HEK293 (cell line): ENCODE results near the gene GALNT1.

Source experiments
- CTCF ChIA-PET: fragments of 350-600 bp; formaldehyde crosslinking; extraction: SDS; loops from one replicate; lab custom pipeline; 2021; ENCODE audit warnings: antibody characterized with exemption; lab: Yijun Ruan, JAX
- POLR2A ChIA-PET: fragments of 300-600 bp; formaldehyde crosslinking; extraction: SDS; loops from one replicate; lab custom pipeline; 2020; ENCODE audit warnings: antibody characterized with exemption, inconsistent platforms; lab: Yijun Ruan, JAX
- H3K27ac ChIP-seq: fragments of 200-500 bp; sonication (Bioruptor generic); 2 replicates; pipeline ENCODE4 v1.5.1; 2014; ENCODE audit warnings: low read depth, low read length, control low read depth, inconsistent platforms; ENCODE audit errors: extremely low read depth
- H3K36me3 ChIP-seq, 2 experiments: fragments of 200-500 bp in 1 of 2; sonication (Bioruptor generic) in 1 of 2; 1 replicate in 1 of 2; 2 replicates in 1 of 2; pipeline ENCODE4 v1.5.1; 2014 to 2017; ENCODE audit warnings: inconsistent platforms in 2 of 2, low read length in 2 of 2; ENCODE audit not compliant: control insufficient read depth in 2 of 2, insufficient read depth in 1 of 2
- H3K4me1 ChIP-seq: fragments of 200-500 bp; sonication (Bioruptor generic); 2 replicates; pipeline ENCODE4 v1.5.1; 2014; ENCODE audit warnings: mild to moderate bottlenecking, low read length, inconsistent platforms; ENCODE audit not compliant: control insufficient read depth, insufficient read depth
- H3K4me3 ChIP-seq: 2 replicates; pipeline ENCODE4 v1.5.1; 2011; ENCODE audit warnings: low read depth, mild to moderate bottlenecking, control low read depth, low read length, moderate library complexity
- H3K9me3 ChIP-seq: fragments of 200-500 bp; sonication (Bioruptor generic); 2 replicates; pipeline ENCODE4 v1.5.1; 2014; ENCODE audit warnings: low read depth, low read length, inconsistent platforms; ENCODE audit not compliant: control insufficient read depth, insufficient read depth
- BCL11B ChIP-seq: fragments of 450-650 bp; formaldehyde crosslinking; IDR thresholded peaks from 2 replicates; pipeline ENCODE4 v1.5.1; 2016; ENCODE audit warnings: low read depth, missing biosample characterization, missing genetic modification characterization
- GFI1B ChIP-seq: fragments of 450-650 bp; formaldehyde crosslinking; IDR thresholded peaks from 2 replicates; pipeline ENCODE4 v1.5.1; 2016; ENCODE audit warnings: missing biosample characterization, missing genetic modification characterization
- PRDM2 ChIP-seq: fragments of 450-650 bp; formaldehyde crosslinking; IDR thresholded peaks from 2 replicates; pipeline ENCODE4 v1.5.1; 2016; ENCODE audit warnings: missing biosample characterization, missing genetic modification characterization, borderline replicate concordance
- RBAK ChIP-seq: fragments of 450-650 bp; formaldehyde crosslinking; IDR thresholded peaks from 2 replicates; pipeline ENCODE4 v1.5.1; 2016; ENCODE audit warnings: missing biosample characterization, missing genetic modification characterization
- SP7 ChIP-seq: fragments of 450-650 bp; formaldehyde crosslinking; IDR thresholded peaks from 2 replicates; pipeline ENCODE4 v1.5.1; 2016; ENCODE audit warnings: missing biosample characterization, missing genetic modification characterization
- TCF7L2 ChIP-seq: IDR thresholded peaks from 2 replicates; pipeline ENCODE4 v1.6.1; 2011; ENCODE audit warnings: low read depth, mild to moderate bottlenecking, inconsistent platforms, low read length, moderate library complexity, borderline replicate concordance
- TRIM28 ChIP-seq: IDR thresholded peaks from 2 replicates; pipeline ENCODE4 v1.6.1; 2011; ENCODE audit warnings: low read length, control low read depth, borderline replicate concordance
- WT1 ChIP-seq: fragments of 450-650 bp; formaldehyde crosslinking; IDR thresholded peaks from 2 replicates; pipeline ENCODE4 v1.5.1; 2016; ENCODE audit warnings: missing biosample characterization, missing genetic modification characterization
- ZBTB17 ChIP-seq: fragments of 450-650 bp; formaldehyde crosslinking; IDR thresholded peaks from 2 replicates; pipeline ENCODE4 v1.5.1; 2016; ENCODE audit warnings: missing biosample characterization, missing genetic modification characterization
- ZEB2 ChIP-seq: fragments of 450-650 bp; formaldehyde crosslinking; IDR thresholded peaks from 2 replicates; pipeline ENCODE4 v1.5.1; 2016; ENCODE audit warnings: missing biosample characterization, missing genetic modification characterization
- ZNF146 ChIP-seq: fragments of 450-650 bp; formaldehyde crosslinking; IDR thresholded peaks from 2 replicates; pipeline ENCODE4 v1.5.1; 2016; ENCODE audit warnings: missing biosample characterization, missing genetic modification characterization
- ZNF214 ChIP-seq: fragments of 450-650 bp; formaldehyde crosslinking; IDR thresholded peaks from 2 replicates; pipeline ENCODE4 v1.5.1; 2017; ENCODE audit warnings: missing biosample characterization, mild to moderate bottlenecking, missing genetic modification characterization, borderline replicate concordance
- ZNF24 ChIP-seq: fragments of 450-650 bp; formaldehyde crosslinking; IDR thresholded peaks from 2 replicates; pipeline ENCODE4 v1.5.1; 2016; ENCODE audit warnings: missing biosample characterization, missing genetic modification characterization
- ZNF324 ChIP-seq: fragments of 450-650 bp; formaldehyde crosslinking; IDR thresholded peaks from 2 replicates; pipeline ENCODE4 v1.5.1; 2016; ENCODE audit warnings: missing biosample characterization, missing genetic modification characterization
- ZNF366 ChIP-seq: fragments of 450-650 bp; formaldehyde crosslinking; conservative IDR thresholded peaks from 2 replicates; pipeline ENCODE4 v1.5.1; 2016; ENCODE audit warnings: missing biosample characterization, missing genetic modification characterization
- ZNF391 ChIP-seq: fragments of 450-650 bp; formaldehyde crosslinking; IDR thresholded peaks from 2 replicates; pipeline ENCODE4 v1.5.1; 2016; ENCODE audit warnings: low read depth, missing biosample characterization, missing genetic modification characterization, borderline replicate concordance
- ZNF394 ChIP-seq: fragments of 450-650 bp; formaldehyde crosslinking; IDR thresholded peaks from 2 replicates; pipeline ENCODE4 v1.5.1; 2016; ENCODE audit warnings: missing biosample characterization, missing genetic modification characterization, mild to moderate bottlenecking, moderate library complexity, borderline replicate concordance
- ZNF513 ChIP-seq: fragments of 450-650 bp; IDR thresholded peaks from 2 replicates; pipeline ENCODE4 v1.5.1; 2018; ENCODE audit warnings: missing biosample characterization, missing genetic modification characterization
- ZNF530 ChIP-seq: fragments of 450-650 bp; formaldehyde crosslinking; IDR thresholded peaks from 2 replicates; pipeline ENCODE4 v1.5.1; 2016; ENCODE audit warnings: low read depth, missing biosample characterization, missing genetic modification characterization
- ZNF596 ChIP-seq: fragments of 450-650 bp; IDR thresholded peaks from 2 replicates; pipeline ENCODE4 v1.5.0; 2018; ENCODE audit warnings: missing biosample characterization, mild to moderate bottlenecking, missing genetic modification characterization, moderate library complexity
- ZNF629 ChIP-seq: fragments of 450-650 bp; formaldehyde crosslinking; IDR thresholded peaks from 2 replicates; pipeline ENCODE4 v1.5.1; 2017; ENCODE audit warnings: missing biosample characterization, missing genetic modification characterization
- ZNF660 ChIP-seq: fragments of 450-650 bp; IDR thresholded peaks from 2 replicates; pipeline ENCODE4 v1.5.1; 2018; ENCODE audit warnings: missing biosample characterization, mild to moderate bottlenecking, missing genetic modification characterization
- ZNF677 ChIP-seq: fragments of 450-650 bp; IDR thresholded peaks from 2 replicates; pipeline ENCODE4 v1.5.0; 2018; ENCODE audit warnings: missing biosample characterization, mild to moderate bottlenecking, missing genetic modification characterization, moderate library complexity
- ZNF830 ChIP-seq: fragments of 450-650 bp; IDR thresholded peaks from 2 replicates; pipeline ENCODE4 v1.5.0; 2018; ENCODE audit warnings: missing biosample characterization, missing genetic modification characterization, low read depth, mild to moderate bottlenecking, moderate library complexity
- ZNF843 ChIP-seq: fragments of 450-650 bp; formaldehyde crosslinking; IDR thresholded peaks from 2 replicates; pipeline ENCODE4 v1.5.1; 2016; ENCODE audit warnings: missing biosample characterization, missing genetic modification characterization
- ZSCAN23 ChIP-seq: fragments of 450-650 bp; formaldehyde crosslinking; IDR thresholded peaks from 2 replicates; pipeline ENCODE4 v1.5.1; 2016; ENCODE audit warnings: missing biosample characterization, missing genetic modification characterization
- TF ChIP-seq, protein P1 (sequence below): fragments of 450-650 bp; formaldehyde crosslinking; IDR thresholded peaks from 2 replicates; pipeline ENCODE4 v1.5.1; 2016; ENCODE audit warnings: missing biosample characterization, missing genetic modification characterization
- TF ChIP-seq, protein P2 (sequence below): fragments of 450-650 bp; formaldehyde crosslinking; IDR thresholded peaks from 2 replicates; pipeline ENCODE4 v1.5.1; 2017; ENCODE audit warnings: missing biosample characterization, missing genetic modification characterization

GALNT1 gene

GRCh38 chr18:35582899-35583558, 1.5 kb downstream of the GALNT1 start:
- Histone ChIP-seq H3K36me3 (peaks cover 0 to 3% of the 10 kb centered on the region in 2 experiments; a peak in 1 of 3 replicates), H3K4me1 (no peaks in the 10 kb centered on the region; the same call in 1 of the 2 replicates), H3K4me3 (peak overlapping the region; percentile 5; the same call in 1 of the 2 replicates), H3K27ac (peak overlapping the region; percentile 35; the same call in 1 of the 2 replicates), H3K9me3 (no peaks in the 10 kb centered on the region)
- ChIA-PET POLR2A (interaction anchor here (0.7 to 1.8 kb wide), 6 partner anchors 9 to 197 kb away, joined by 3 to 7 read pairs (median 4); partner anchors contain the start of gene INO80C), CTCF (interaction anchor here (0.6 to 1.4 kb wide), 5 partner anchors 13 to 197 kb away, joined by 3 to 6 read pairs (median 3); no protein-coding TSS in a partner anchor)
- peak; percentile 76 for TF ChIP-seq ZBTB17 (tag by site-specific recombination)
- no peak for TF ChIP-seq ZNF214 (tag by site-specific recombination)
- peak; percentile 94 for TF ChIP-seq GFI1B
- peak; percentile 91; the same call in 1 of the 2 replicates for TF ChIP-seq TCF7L2
- TF ChIP-seq ZNF629 (tag by site-specific recombination): peak; percentile 51
- no peak for TF ChIP-seq ZNF394 (tag by site-specific recombination)
- no peak; the same call in 1 of the 2 replicates for TF ChIP-seq WT1
- TF ChIP-seq RBAK (tag by site-specific recombination): no peak
- 0 out of 2 replicates have a peak, but pooled peaks have one; percentile 21 for TF ChIP-seq ZNF660
- no peak for TF ChIP-seq ZNF677 (tag by site-specific recombination)
- no peak for TF ChIP-seq ZNF146 (tag by site-specific recombination)
- no peak; the same call in 1 of the 2 replicates for TF ChIP-seq ZNF513 (tag by site-specific recombination)
- TF ChIP-seq ZNF366 (tag by site-specific recombination): peak; percentile 50
- TF ChIP-seq ZSCAN23: no peak
- TF ChIP-seq, protein P1, sequence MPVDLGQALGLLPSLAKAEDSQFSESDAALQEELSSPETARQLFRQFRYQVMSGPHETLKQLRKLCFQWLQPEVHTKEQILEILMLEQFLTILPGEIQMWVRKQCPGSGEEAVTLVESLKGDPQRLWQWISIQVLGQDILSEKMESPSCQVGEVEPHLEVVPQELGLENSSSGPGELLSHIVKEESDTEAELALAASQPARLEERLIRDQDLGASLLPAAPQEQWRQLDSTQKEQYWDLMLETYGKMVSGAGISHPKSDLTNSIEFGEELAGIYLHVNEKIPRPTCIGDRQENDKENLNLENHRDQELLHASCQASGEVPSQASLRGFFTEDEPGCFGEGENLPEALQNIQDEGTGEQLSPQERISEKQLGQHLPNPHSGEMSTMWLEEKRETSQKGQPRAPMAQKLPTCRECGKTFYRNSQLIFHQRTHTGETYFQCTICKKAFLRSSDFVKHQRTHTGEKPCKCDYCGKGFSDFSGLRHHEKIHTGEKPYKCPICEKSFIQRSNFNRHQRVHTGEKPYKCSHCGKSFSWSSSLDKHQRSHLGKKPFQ (tag by site-specific recombination): peak; percentile 57; the same call in 1 of the 2 replicates
- TF ChIP-seq ZNF843 (tag by site-specific recombination): peak; percentile 84
- no peak for TF ChIP-seq ZNF324
- TF ChIP-seq TRIM28: peak; percentile 100
- TF ChIP-seq ZNF530 (tag by site-specific recombination): no peak
- TF ChIP-seq, protein P2, sequence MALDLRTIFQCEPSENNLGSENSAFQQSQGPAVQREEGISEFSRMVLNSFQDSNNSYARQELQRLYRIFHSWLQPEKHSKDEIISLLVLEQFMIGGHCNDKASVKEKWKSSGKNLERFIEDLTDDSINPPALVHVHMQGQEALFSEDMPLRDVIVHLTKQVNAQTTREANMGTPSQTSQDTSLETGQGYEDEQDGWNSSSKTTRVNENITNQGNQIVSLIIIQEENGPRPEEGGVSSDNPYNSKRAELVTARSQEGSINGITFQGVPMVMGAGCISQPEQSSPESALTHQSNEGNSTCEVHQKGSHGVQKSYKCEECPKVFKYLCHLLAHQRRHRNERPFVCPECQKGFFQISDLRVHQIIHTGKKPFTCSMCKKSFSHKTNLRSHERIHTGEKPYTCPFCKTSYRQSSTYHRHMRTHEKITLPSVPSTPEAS (tag by site-specific recombination): peak; percentile 21; the same call in 1 of the 2 replicates
- TF ChIP-seq ZNF391 (tag by site-specific recombination): 0 out of 2 replicates have a peak, but pooled peaks have one; percentile 41
- TF ChIP-seq ZNF596 (tag by site-specific recombination): no peak
- TF ChIP-seq PRDM2 (tag by site-specific recombination): no peak
- peak; percentile 84 for TF ChIP-seq SP7 (tag by site-specific recombination)
- TF ChIP-seq ZNF830 (tag by site-specific recombination): no peak
- 0 out of 2 replicates have a peak, but pooled peaks have one; percentile 26 for TF ChIP-seq ZEB2 (tag by site-specific recombination)
- 0 out of 2 replicates have a peak, but pooled peaks have one; percentile 34 for TF ChIP-seq ZNF24 (tag by site-specific recombination)
- TF ChIP-seq BCL11B (tag by site-specific recombination): peak; percentile 48; the same call in 1 of the 2 replicates
